Articular chondrocyte of knee joint (primary cell): ENCODE measurements around the gene SH3TC1. TPM values are rescaled to one million over a fixed set of nuclear protein-coding genes. Genes with fewer than 3 reads are reported as not detected.

Experiments used
- total RNA-seq: library from RNA; depleted of rRNA; stranded (reverse); fragments of >200 nt; gene quantifications from 2 replicates; pipeline ENCODE4 v1.2.3, GENCODE V29; 2012

SH3TC1 gene
- total RNA-seq, result 33.8 and 39.5 TPM in 2 replicates

DNA sequence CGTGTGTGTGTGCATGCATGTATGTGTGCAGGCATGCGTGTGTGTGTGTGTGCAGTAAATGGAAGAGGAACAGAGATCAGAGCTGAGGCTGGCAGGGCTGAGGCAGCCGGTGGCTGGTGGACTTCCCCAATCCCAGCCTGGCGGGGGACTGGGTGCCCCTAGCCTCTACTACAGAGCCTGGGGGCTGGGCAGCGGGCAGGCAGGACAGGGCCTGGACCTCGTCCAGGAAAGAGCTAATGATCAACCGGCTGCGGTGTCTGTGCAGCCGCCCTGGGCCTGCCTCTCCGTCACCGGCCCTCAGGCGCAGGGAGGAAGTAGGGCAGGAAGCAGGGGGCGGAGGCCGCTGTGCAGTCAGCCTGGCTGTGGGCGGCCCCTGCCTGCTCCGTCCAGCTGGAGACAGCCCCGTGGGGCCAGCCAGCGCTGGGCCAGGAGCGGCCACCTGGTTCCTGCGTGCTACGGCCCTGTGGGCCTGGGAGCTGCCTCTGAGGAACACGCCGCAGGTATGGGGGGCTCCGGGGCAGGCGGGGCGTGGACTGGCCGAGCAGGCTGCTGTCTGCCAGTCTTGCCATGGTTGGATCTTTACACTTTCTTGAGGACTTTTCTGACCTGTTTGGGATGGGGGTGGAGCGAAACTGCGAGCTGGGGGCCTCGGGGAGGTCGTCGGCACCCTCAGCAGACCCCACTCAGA, at the start of gene SH3TC1:
Gene SH3TC1, plus strand, starts transcription at position 385 of the 688 bp plus-strand sequence. CDS start 5,905 bp downstream, outside the sequence.

DNA sequence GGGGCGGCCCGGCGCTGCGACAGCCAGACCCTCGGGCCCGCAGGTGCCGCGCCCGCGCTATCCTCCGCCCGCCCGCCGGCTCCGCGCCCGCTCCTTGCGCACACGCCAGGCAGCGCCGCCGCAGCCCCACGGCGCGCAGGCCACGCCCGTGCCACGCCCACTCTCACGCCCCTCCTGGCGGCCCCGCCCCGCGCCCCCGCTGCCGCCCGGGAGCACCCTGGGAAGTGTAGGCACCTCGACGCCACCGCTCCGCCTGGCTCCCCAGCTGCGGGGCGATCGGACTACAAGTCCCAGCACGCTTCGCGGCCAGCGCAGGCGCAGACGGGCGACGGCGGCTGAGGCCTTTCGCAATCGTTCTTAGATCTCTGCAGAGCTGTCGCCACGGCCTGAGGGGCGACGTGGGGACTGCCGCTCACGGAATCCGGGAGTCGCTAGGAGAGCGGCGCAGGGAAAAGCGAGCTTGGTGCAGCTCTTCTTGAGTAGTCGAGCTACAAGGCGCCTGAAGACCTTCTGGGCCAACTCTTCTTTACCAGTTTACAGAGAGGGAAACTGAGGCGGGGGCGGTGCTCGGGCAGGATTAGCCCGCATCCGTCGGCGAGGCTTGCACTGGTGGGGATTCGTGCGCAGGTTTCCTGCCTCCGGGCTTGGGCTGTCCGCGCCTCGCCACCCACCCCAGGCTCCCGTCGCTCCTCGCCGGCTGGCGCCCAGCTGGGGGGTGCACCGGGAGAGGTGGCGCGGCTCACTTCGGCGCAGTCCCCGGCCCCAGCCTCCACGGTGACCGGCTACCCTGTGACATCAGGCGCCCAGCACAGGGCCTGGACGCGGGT, 40.2 kb upstream of the SH3TC1 start, which contains the start of gene ABLIM2:
Gene ABLIM2, minus strand, starts transcription at position 104 of the 827 bp plus-strand sequence. CDS start 124 bp downstream, outside the sequence.

DNA sequence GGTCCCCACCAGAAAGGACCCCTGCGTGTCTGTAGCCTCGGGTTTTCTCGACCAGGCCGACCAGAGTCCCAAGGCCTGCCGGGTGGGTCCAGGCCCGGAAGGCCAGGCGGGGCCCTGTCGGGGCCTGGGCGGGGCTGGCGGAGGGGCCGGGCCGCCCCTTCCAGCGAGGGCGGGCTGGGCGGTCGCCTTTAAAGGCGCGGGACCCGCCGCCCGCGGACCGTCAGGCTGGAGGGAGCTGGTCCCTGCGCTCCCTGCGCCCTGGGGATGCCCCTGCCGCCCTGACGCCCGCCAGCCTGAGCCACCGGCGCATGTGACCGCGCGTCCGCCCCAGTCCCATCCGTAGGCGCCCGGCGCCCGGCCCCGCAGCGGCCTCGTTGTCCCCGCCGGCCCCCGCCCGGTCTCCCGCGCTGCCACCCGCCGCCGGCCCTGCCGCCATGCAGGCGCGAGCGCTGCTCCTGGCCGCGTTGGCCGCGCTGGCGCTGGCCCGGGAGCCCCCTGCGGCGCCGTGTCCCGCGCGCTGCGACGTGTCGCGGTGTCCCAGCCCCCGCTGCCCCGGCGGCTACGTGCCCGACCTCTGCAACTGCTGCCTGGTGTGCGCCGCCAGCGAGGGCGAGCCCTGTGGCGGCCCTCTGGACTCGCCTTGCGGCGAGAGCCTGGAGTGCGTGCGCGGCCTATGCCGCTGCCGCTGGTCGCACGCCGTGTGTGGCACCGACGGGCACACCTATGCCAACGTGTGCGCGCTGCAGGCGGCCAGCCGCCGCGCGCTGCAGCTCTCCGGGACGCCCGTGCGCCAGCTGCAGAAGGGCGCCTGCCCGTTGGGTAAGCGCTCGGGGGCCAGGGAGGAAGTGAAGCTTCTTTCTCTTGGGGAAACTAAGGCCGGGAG, 70.7 kb downstream of the SH3TC1 start, which contains the start of gene HTRA3:
Gene HTRA3, plus strand, starts transcription at position 220 of the 883 bp plus-strand sequence. Its CDS starts 215 bp downstream, at position 435.

Other genes with a start within 250 kb of the SH3TC1 start
- gene ABLIM2, start 40.5 kb upstream of the SH3TC1 start, total RNA-seq, result 0.43 and 0.52 TPM in 2 replicates
- 13.0 and 20.8 TPM in 2 replicates for gene HTRA3, start 70.5 kb downstream of the SH3TC1 start, total RNA-seq
- 26.2 and 31.5 TPM in 2 replicates for gene ACOX3, start 241.4 kb downstream of the SH3TC1 start, total RNA-seq
- 14.0 and 17.0 TPM in 2 replicates for gene TRMT44, start 241.5 kb downstream of the SH3TC1 start, total RNA-seq